H1 (cell line): ENCODE data around the gene MTRFR. TPM values are rescaled to one million over a fixed set of nuclear protein-coding genes. Genes with fewer than 3 reads are reported as not detected.

Experiments
- CTCF ChIA-PET: fragments of 300-600 bp; sonication (Branson Sonifier 250); formaldehyde crosslinking; loops from one replicate; lab custom pipeline; 2021; ENCODE audit not compliant: partially characterized antibody; lab: Charles Lee
- POLR2A ChIA-PET: fragments of 300-600 bp; sonication (Branson Sonifier 250); formaldehyde crosslinking; loops from one replicate; lab custom pipeline; 2021; ENCODE audit warnings: inconsistent platforms; ENCODE audit not compliant: partially characterized antibody; lab: Charles Lee
- DNase-seq, 2 experiments: peaks; one replicate each; pipeline versions ENCODE4 v3.0.0 to v3.0.0-alpha.2; 2010 to 2022; ENCODE audit warnings: low spot score in 2 of 2, low read depth in 1 of 2, mixed read lengths in 1 of 2
- FAIRE-seq: peaks from 2 replicates; lab custom pipeline; 2011; peaks lifted over from hg19 to GRCh38; lab: Jason Lieb, UNC
- H2AFZ ChIP-seq: 2 replicates; pipeline ENCODE4 v1.8.1; 2012; ENCODE audit warnings: low read length, inconsistent platforms
- H2AK5ac ChIP-seq: 2 replicates; pipeline ENCODE4 v1.6.1; 2013; ENCODE audit warnings: low read depth, low read length
- H2BK120ac ChIP-seq: replicated peaks from 2 replicates; pipeline ENCODE3; 2013; ENCODE audit warnings: low read depth, low read length, inconsistent platforms
- H2BK12ac ChIP-seq: 2 replicates; pipeline ENCODE4 v1.6.1; 2013; ENCODE audit warnings: low read depth, low read length
- H2BK15ac ChIP-seq: 2 replicates; pipeline ENCODE4 v1.6.1; 2013; ENCODE audit warnings: low read length
- H2BK20ac ChIP-seq: 2 replicates; pipeline ENCODE4 v1.6.1; 2013; ENCODE audit warnings: low read length
- H2BK5ac ChIP-seq: 2 replicates; pipeline ENCODE4 v1.6.1; 2013; ENCODE audit warnings: low read depth, low read length
- H3K14ac ChIP-seq: 2 replicates; pipeline ENCODE4 v1.6.1; 2013; ENCODE audit warnings: inconsistent platforms; ENCODE audit not compliant: insufficient read length
- H3K18ac ChIP-seq: 2 replicates; pipeline ENCODE4 v1.6.1; 2013; ENCODE audit warnings: low read length; ENCODE audit errors: extremely low read depth
- H3K23ac ChIP-seq: 2 replicates; pipeline ENCODE4 v1.6.1; 2013; ENCODE audit warnings: inconsistent platforms; ENCODE audit not compliant: insufficient read length
- H3K23me2 ChIP-seq: 2 replicates; pipeline ENCODE4 v1.6.1; 2013; ENCODE audit warnings: low read depth, low read length
- H3K27ac ChIP-seq: 2 replicates; pipeline ENCODE4 v1.6.1; 2011; ENCODE audit warnings: low read depth, low read length, inconsistent platforms
- H3K27me3 ChIP-seq, 4 experiments: replicated peaks in 1 of 4; 1 replicate in 1 of 4; 2 replicates in 3 of 4; pipeline versions ENCODE4 v1.6.1 to v1.8.1; 2011 to 2013; ENCODE audit warnings: low read length in 3 of 4, mild to moderate bottlenecking in 3 of 4, inconsistent platforms in 2 of 4, mixed read lengths in 2 of 4, moderate library complexity in 1 of 4; ENCODE audit not compliant: control insufficient read depth in 3 of 4, insufficient read depth in 3 of 4; ENCODE audit errors: extremely low read depth in 1 of 4
- H3K36me3 ChIP-seq, 4 experiments: 2 replicates each; pipeline versions ENCODE4 v1.6.1 to v1.8.1; 2011 to 2013; ENCODE audit warnings: mild to moderate bottlenecking in 4 of 4, low read length in 3 of 4, moderate library complexity in 2 of 4, control low read depth in 1 of 4, inconsistent platforms in 1 of 4; ENCODE audit not compliant: insufficient read depth in 4 of 4, control insufficient read depth in 2 of 4
- H3K4ac ChIP-seq: replicated peaks from 2 replicates; pipeline ENCODE3; 2013; ENCODE audit warnings: low read length, low read depth, mixed read lengths, inconsistent platforms; ENCODE audit not compliant: insufficient read length
- H3K4me1 ChIP-seq, 4 experiments: replicated peaks in 1 of 4; 1 replicate in 1 of 4; 2 replicates in 3 of 4; pipeline versions ENCODE4 v1.6.1 to v1.8.1; 2011 to 2013; ENCODE audit warnings: low read length in 3 of 4, inconsistent platforms in 2 of 4, mixed read lengths in 1 of 4; ENCODE audit not compliant: insufficient read depth in 4 of 4, control insufficient read depth in 3 of 4
- H3K4me2 ChIP-seq, 2 experiments: 2 replicates each; pipeline versions ENCODE4 v1.6.1 to v1.8.1; 2011 to 2013; ENCODE audit warnings: low read depth in 2 of 2, low read length in 2 of 2, control low read depth in 1 of 2, inconsistent platforms in 1 of 2, mild to moderate bottlenecking in 1 of 2; ENCODE audit not compliant: insufficient read depth in 1 of 2
- H3K4me3 ChIP-seq, 4 experiments: fragments of 200-600, 300-600 bp in 1 of 4; sonication (generic), shearing (Covaris generic), sonication (Bioruptor Twin) in 1 of 4; 2 replicates each; pipeline versions ENCODE4 v1.5.1 to v1.8.1; 2011 to 2016; ENCODE audit warnings: low read length in 4 of 4, low read depth in 3 of 4, control low read depth in 2 of 4, inconsistent platforms in 2 of 4, mild to moderate bottlenecking in 2 of 4, mixed read lengths in 1 of 4, moderate library complexity in 1 of 4; ENCODE audit not compliant: insufficient read depth in 2 of 4; ENCODE audit errors: extremely low read depth in 1 of 4
- H3K56ac ChIP-seq: replicated peaks from 2 replicates; pipeline ENCODE3; 2013; ENCODE audit warnings: low read depth, mild to moderate bottlenecking, mixed read lengths, low read length, inconsistent platforms; ENCODE audit not compliant: insufficient read length
- H3K79me1 ChIP-seq: 2 replicates; pipeline ENCODE4 v1.6.1; 2013; ENCODE audit warnings: low read depth, low read length, control low read depth
- H3K79me2 ChIP-seq, 2 experiments: 2 replicates each; pipeline versions ENCODE4 v1.6.1 to v1.8.1; 2012 to 2013; ENCODE audit warnings: low read length in 2 of 2, mild to moderate bottlenecking in 2 of 2, inconsistent platforms in 1 of 2; ENCODE audit not compliant: insufficient read depth in 2 of 2, control insufficient read depth in 1 of 2
- H3K9ac ChIP-seq, 4 experiments: replicated peaks in 1 of 4; 1 replicate in 1 of 4; 2 replicates in 3 of 4; pipeline versions ENCODE4 v1.6.1 to v1.8.1; 2011 to 2013; ENCODE audit warnings: low read depth in 3 of 4, low read length in 3 of 4, control low read depth in 2 of 4, mild to moderate bottlenecking in 2 of 4, moderate library complexity in 2 of 4, inconsistent platforms in 1 of 4; ENCODE audit errors: extremely low read depth in 1 of 4
- H3K9me3 ChIP-seq, 2 experiments: 2 replicates each; pipeline versions ENCODE4 v1.6.1 to v1.8.1; 2012 to 2013; ENCODE audit warnings: mild to moderate bottlenecking in 2 of 2, moderate library complexity in 2 of 2, control low read depth in 1 of 2, inconsistent platforms in 1 of 2, low read depth in 1 of 2, low read length in 1 of 2, mixed read lengths in 1 of 2; ENCODE audit not compliant: insufficient read depth in 2 of 2
- H4K20me1 ChIP-seq, 2 experiments: replicated peaks in 1 of 2; 2 replicates each; pipeline versions ENCODE3 to v1.8.1; 2011 to 2013; ENCODE audit warnings: inconsistent platforms in 2 of 2, low read length in 2 of 2, mild to moderate bottlenecking in 1 of 2; ENCODE audit not compliant: insufficient read depth in 2 of 2, control insufficient read depth in 1 of 2
- H4K5ac ChIP-seq: 2 replicates; pipeline ENCODE4 v1.6.1; 2013; ENCODE audit warnings: low read length, low read depth, mixed read lengths, inconsistent platforms; ENCODE audit not compliant: insufficient read length
- H4K8ac ChIP-seq: 2 replicates; pipeline ENCODE4 v1.8.0; 2013; ENCODE audit warnings: mild to moderate bottlenecking, moderate library complexity, low read length, inconsistent platforms; ENCODE audit not compliant: insufficient read depth; ENCODE audit errors: extremely low read depth
- H4K91ac ChIP-seq: replicated peaks from 2 replicates; pipeline ENCODE3; 2013; ENCODE audit warnings: low read length, mixed read lengths, inconsistent platforms; ENCODE audit not compliant: insufficient read length
- BRCA1 ChIP-seq: IDR thresholded peaks from 2 replicates; pipeline ENCODE4 v1.6.1; 2012; ENCODE audit warnings: low read depth, low read length, improper control_type of control experiment
- JUN ChIP-seq: IDR thresholded peaks from 2 replicates; pipeline ENCODE4 v1.6.1; 2011; ENCODE audit warnings: low read depth, mild to moderate bottlenecking, improper control_type of control experiment, low read length
- SIX5 ChIP-seq: IDR thresholded peaks from 2 replicates; pipeline ENCODE4 v1.6.1; 2011; ENCODE audit warnings: mild to moderate bottlenecking, low read depth, low read length
- WGBS, 2 experiments: shearing (Covaris generic) in 1 of 2; methylation state at CpG; one replicate each; pipeline versions ENCODE4 v1.1.6 to v1.1.7; 2013 to 2015; ENCODE audit warnings: low lambda C conversion rate in 2 of 2, mixed read lengths in 2 of 2, inconsistent platforms in 1 of 2, low coverage in 1 of 2, missing lambda C conversion rate in 1 of 2; ENCODE audit not compliant: insufficient replicate concordance in 2 of 2, insufficient coverage in 1 of 2, insufficient read length in 1 of 2; ENCODE audit errors: extremely low coverage in 1 of 2, missing lambda C conversion rate in 1 of 2; 5-methylcytosine and 5-hydroxymethylcytosine counted together
- polyA plus RNA-seq, 7 experiments: library from polyadenylated mRNA; depleted of rRNA in 3 of 7; stranded (reverse) in 5 of 7; unstranded in 2 of 7; fragments of >200 nt in 5 of 7; fragments of 200-250 nt in 2 of 7; gene quantifications; 1 replicate in 5 of 7; 2 replicates in 1 of 7; 4 replicates in 1 of 7; pipeline versions ENCODE4 v1.2.1 to v1.2.3, GENCODE V29; 2011 to 2013; ENCODE audit warnings: missing spikeins in 2 of 7, mixed read lengths in 2 of 7
- total RNA-seq: library from RNA; stranded (reverse); fragmentation: NEBNext Ultra II Directional; extraction: Animal tissue kit (Norgen Biotek cat#: 25700); gene quantifications from 2 replicates; pipeline ENCODE4 v1.2.1, GENCODE V29; 2021
- TF ChIP-seq, protein P1 (sequence below): IDR thresholded peaks from 2 replicates; pipeline ENCODE4 v1.6.1; 2012; ENCODE audit warnings: inconsistent platforms
- TF ChIP-seq, protein P2 (sequence below), 3 experiments: IDR thresholded peaks; 1 replicate in 2 of 3; 2 replicates in 1 of 3; pipeline versions ENCODE4 v1.5.1 to v1.6.1; 2011; ENCODE audit warnings: low read length in 3 of 3, mild to moderate bottlenecking in 3 of 3, inconsistent platforms in 2 of 3, low read depth in 1 of 3, moderate library complexity in 1 of 3; ENCODE audit not compliant: insufficient read depth in 1 of 3; ENCODE audit errors: control extremely low read depth in 1 of 3

Gene MTRFR
- total and polyA plus RNA-seq, 2 of the 8 experiments (the other 6 are each of a cell fraction or from before 2014, with no cell fraction given), result 9.2 to 12.9 TPM

DNA sequence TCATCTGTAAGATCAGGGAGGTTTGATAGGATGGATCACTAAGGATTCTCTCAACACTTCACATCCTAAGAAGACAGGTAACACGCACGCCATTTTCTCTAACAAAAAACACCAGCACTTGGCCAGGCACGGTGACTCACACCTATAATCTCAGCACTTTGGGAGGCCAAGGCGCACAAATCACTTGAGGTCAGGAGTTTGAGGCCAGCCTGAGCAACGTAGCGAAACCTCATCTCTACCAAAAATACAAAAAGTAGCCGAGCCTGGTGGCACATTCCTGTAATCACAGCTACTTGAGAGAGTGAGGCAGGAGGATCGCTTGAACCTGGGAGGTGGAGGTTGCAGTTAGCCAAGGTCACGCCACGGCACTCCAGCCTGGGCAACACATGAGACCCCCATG, 48.9 kb downstream of the MTRFR start:
- Histone ChIP-seq H2AFZ (no peak overlapping the region), H2BK120ac (no peak overlapping the region), H4K20me1 (peaks cover 0 to 3% of the 10 kb centered on the region in 2 experiments), H4K5ac (no peak overlapping the region), H2BK20ac (no peak overlapping the region), H3K56ac (no peak overlapping the region), H3K4me2 (no peak overlapping the region), H3K9ac (no peak overlapping the region), H3K27me3 (no peaks in the 10 kb centered on the region), H3K36me3 (no peaks in the 10 kb centered on the region; a peak in 1 of 8 replicates), H3K23ac (no peak overlapping the region), H3K27ac (no peak overlapping the region), H3K4ac (no peak overlapping the region), H3K23me2 (no peaks in the 10 kb centered on the region), H3K14ac (no peak overlapping the region), H3K9me3 (no peaks in the 10 kb centered on the region), H3K79me2 (no peaks in the 10 kb centered on the region), H3K18ac (no peak overlapping the region), H3K79me1 (no peaks in the 10 kb centered on the region), H2AK5ac (no peak overlapping the region), H2BK15ac (no peak overlapping the region), H3K4me3 (no peak overlapping the region), H2BK5ac (no peak overlapping the region), H3K4me1 (no peaks in the 10 kb centered on the region; a peak in 1 of 7 replicates), H4K8ac (no peak overlapping the region), H4K91ac (no peak overlapping the region), H2BK12ac (no peak overlapping the region)
- DNase-seq (no peak), FAIRE-seq (no peak)
- TF ChIP-seq, protein P1, sequence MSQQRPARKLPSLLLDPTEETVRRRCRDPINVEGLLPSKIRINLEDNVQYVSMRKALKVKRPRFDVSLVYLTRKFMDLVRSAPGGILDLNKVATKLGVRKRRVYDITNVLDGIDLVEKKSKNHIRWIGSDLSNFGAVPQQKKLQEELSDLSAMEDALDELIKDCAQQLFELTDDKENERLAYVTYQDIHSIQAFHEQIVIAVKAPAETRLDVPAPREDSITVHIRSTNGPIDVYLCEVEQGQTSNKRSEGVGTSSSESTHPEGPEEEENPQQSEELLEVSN, result no peak
- no peak for TF ChIP-seq SIX5
- TF ChIP-seq JUN, result no peak
- TF ChIP-seq, protein P2, sequence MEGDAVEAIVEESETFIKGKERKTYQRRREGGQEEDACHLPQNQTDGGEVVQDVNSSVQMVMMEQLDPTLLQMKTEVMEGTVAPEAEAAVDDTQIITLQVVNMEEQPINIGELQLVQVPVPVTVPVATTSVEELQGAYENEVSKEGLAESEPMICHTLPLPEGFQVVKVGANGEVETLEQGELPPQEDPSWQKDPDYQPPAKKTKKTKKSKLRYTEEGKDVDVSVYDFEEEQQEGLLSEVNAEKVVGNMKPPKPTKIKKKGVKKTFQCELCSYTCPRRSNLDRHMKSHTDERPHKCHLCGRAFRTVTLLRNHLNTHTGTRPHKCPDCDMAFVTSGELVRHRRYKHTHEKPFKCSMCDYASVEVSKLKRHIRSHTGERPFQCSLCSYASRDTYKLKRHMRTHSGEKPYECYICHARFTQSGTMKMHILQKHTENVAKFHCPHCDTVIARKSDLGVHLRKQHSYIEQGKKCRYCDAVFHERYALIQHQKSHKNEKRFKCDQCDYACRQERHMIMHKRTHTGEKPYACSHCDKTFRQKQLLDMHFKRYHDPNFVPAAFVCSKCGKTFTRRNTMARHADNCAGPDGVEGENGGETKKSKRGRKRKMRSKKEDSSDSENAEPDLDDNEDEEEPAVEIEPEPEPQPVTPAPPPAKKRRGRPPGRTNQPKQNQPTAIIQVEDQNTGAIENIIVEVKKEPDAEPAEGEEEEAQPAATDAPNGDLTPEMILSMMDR (IDR thresholded peaks at IDR 0.05; ENCODE audit: control extremely low read depth in 1 of 3, insufficient read depth in 1 of 3, low read depth in 1 of 3, low read length in 3 of 3), result no peak
- TF ChIP-seq BRCA1, result no peak
- POLR2A ChIA-PET, result interaction anchor here (1.1 to 2.5 kb wide), 3 partner anchors 13 to 83 kb away, joined by 3 to 8 read pairs (median 5); no protein-coding TSS in a partner anchor
- 89% methylated on average over 10 of the region's 10 CpGs; no CpG with 5 or more reads in 1 of the 2 experiments for WGBS, 2 experiments
- CTCF ChIA-PET, result interaction anchor here (0.6 to 1.7 kb wide), 5 partner anchors 17 to 720 kb away, joined by 3 to 7 read pairs (median 3); no protein-coding TSS in a partner anchor
